ENCODE measurements around the gene VMO1.

The VMO1 gene

DNA sequence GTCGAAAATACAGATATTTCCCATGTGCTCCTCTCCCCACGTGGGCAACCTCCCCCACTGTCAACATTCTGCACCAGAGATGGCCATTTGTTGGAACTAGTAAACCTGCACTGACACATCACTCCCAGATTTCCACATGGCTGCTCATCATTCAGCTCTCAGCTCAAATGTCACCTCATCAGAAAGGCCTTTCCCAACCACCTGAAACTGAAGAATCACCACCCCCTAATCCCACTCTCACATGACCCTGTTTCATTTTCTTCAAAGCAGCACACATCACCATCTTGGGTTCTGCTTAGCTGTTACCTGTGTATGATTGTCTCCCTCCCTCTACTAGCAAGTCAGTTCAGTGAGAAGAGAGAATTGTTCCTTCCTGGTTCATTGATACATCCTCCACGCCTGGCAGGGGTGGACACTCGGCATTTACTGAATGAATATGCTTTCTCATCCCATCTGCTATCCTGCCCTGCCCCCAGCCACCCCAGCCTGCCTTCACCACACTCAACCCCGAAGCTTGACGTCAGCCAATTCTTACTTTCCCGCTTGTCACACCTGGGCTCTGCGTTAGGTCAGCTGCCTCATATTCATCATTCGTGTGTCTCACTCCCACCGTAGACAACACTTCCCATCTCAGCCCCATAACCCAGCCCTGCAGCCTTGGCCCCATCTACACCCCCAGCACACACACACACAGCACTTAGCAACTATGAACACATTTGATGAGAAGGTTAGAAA is 14.5 kb upstream of the VMO1 start:
- DNase-seq (ENCODE audit: low read depth), result no peak

DNA sequence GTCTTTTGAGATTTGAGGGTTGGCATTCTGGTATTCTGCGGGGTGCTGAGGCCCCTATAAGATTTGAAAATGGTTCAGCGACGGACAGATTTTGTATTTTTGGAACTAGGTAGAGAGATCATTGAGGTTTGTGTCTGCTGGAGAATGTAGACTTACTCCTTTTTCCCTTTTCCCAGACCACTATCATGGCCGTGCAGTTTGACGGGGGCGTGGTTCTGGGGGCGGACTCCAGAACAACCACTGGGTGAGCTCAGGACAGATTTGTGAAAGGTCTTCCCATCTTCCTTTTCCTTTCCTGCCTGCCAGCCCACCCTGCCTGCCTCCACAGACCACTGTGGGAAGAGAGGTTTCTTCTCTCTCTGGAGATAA is 10.4 kb upstream of the VMO1 start:
- peak; percentile 52 for DNase-seq (ENCODE audit: low read depth)

DNA sequence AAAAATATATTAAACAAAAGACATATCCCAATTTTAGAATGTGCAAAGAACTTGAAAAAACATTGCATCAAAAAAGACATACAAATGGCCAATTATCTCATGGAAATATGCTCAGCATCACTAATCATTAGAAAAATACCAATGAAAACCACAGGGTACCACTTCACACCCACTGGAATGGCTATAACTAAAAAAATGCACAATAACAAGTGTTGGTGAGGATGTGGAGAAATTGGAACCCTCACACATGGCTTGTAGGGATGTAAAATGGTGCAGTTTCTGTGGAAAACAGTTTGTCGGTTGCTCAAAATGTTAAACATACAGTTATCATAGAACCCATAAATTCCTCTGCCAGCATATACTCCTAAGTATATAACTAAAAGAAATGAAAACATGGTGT is 9.0 kb upstream of the VMO1 start:
- no peak for DNase-seq (ENCODE audit: low read depth)

DNA sequence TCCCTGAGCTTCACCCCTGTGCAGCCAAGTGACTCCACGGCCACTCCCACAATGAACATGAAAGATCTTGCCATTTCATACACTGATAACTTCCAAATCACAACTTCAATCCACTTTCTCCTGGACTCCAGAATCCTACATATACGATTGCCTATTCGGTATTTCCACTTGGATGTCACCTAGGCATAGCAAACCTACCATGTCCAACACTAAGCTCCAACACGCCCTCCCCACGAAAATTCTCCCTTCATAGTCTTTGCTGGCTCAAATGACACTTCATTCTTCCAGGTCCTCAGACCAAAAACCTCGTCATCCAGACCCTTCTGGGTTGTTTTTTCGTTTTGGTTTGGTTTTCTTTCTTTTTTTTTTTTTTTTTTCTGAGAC is 4.5 kb upstream of the VMO1 start:
- DNase-seq (ENCODE audit: low read depth), result no peak

DNA sequence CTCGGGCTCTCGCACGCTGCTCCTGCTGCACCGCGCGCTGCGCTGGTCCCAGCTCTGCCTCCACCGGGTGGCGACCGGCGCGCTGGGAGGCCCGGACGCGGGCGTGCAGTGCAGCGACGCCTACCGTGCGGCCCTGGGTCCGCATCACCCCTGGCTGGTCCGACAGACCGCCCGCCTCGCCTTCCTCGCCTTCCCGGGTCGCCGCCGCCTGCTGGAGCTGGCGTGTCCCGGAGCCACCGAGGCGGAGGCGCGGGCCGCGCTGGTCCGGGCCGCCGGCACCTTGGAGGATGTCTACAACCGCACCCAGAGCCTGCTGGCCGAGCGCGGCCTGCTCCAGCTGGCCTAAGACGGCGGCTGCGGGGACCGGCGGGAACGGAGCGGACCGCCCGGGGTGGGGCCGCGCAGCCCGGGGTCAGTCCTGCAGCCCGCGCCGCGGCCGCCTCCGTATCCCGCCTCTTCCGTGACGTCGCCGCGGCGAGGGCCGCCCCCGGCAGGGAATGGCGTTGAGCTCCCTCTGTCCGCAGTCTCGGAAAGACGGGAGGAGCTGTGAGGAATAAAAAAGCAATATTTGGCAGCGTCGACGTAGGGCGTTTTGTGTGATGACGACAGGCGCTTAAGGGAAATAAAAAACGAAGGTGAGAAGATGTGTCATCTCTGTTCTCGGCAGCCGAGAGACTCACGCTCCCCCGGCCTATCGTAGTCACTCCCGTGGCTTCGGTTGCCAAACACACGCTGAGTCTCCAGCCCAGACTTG is 4.0 kb upstream of the VMO1 start:
- DNase-seq (ENCODE audit: low read depth), result peak; percentile 86

DNA sequence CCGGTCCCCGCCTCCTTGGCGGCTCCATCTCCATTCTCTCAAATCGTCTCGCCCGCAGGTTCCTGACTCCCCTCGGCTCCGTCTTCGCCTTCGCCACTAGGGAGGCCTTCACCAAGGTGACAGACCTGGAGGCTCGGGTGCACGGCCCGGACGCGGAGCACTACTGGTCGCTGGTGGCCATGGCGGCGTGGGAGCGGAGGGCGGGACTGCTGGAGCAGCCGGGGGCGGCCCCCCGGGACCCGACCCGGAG is 3.5 kb upstream of the VMO1 start:
- no peak for DNase-seq (ENCODE audit: low read depth)

DNA sequence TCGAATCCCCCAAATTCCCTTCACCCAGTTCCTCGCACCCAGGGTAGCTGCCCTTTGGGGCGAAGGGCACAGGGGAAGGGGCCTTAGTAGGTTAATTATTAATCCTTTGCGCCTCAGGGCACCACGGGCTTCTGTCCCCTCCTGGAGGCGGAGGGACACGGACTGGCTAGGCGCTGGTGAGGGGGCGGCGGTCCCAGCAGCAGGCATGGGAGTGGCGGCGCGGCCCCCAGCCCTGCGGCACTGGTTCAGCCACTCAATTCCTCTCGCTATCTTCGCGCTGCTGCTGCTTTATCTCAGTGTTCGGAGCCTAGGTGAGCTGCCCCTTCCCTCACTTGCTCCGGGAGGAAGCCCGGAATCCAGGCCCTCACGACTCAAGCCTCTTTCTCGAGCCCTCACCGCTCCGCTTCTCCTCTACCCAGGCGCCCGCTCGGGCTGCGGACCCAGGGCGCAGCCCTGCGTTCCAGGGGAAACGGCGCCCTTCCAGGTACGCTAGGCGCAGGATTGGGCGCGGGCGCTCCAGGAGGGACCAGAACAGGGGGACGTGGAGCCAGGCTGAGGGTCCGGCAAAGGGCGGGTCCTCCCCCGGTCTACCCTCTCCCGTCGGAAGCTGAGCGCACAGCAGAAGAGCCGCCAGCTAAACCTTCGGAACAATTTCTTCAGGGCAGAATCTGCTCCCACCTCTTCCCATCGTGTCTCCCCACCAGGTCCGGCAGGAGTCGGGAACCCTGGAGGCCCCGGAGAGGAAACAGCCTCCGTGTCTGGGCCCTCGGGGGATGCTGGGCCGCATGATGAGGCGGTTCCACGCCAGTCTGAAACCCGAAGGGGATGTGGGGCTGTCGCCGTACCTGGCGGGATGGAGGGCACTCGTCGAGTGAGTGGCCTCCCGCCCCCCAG is 2.9 kb upstream of the VMO1 start, which contains the start of gene GLTPD2:
Gene GLTPD2 (plus strand): TSS at position 158 of the 894 bp plus-strand sequence. CDS start 48 bp downstream, at position 206.
- peak; percentile 10 for DNase-seq (ENCODE audit: low read depth)

DNA sequence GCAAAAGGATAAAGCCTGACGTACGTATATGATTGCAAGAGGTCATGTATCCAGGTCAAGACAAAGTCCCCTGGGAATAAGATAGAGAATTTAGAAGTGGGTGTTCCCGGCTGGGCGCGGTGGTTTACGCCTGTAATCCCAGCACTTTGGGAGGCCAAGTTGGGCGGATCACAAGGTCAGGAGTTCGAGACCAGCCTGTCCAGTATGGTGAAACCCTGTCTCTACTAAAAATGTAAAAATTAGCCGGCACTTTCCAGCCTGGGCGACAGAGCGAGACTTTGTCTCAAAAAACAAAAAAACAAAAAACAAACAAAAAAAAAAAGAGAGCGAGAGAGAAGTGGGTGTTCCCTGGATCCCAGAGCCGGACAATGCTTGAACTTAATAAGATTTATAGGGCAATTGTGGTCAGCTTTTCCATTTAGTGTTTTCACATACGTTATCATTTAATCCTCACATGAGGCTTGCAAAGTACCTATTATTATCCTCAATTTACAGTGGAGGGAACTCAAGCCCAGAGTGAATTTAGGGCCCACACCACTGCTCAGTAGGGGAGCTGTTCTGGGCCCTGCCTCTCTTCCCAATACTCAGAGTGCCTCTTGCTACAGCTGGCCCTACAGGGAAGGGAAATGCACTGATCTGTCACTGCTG is 2.1 kb upstream of the VMO1 start:
- DNase-seq (ENCODE audit: low read depth), result no peak

DNA sequence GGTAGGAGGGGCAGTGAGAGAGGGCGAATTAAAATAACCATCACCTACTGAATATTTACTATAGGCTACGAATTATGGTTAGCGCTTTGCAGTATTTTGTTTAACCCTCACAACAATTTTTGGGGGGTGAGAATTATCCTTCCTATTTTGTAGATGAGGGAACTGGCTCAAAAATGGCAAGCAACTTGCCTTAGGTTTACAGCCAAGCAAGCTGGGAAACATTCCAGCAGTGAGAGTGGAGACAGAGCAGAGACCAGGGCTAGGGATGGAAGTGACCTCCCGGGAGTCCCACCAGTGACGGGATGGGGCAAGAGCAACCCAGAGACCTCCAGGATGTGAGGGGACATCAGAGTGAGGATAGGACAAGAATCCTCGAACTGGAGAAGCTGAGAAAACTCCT is 352 bp upstream of the VMO1 start:
- DNase-seq (ENCODE audit: low read depth), result no peak

DNA sequence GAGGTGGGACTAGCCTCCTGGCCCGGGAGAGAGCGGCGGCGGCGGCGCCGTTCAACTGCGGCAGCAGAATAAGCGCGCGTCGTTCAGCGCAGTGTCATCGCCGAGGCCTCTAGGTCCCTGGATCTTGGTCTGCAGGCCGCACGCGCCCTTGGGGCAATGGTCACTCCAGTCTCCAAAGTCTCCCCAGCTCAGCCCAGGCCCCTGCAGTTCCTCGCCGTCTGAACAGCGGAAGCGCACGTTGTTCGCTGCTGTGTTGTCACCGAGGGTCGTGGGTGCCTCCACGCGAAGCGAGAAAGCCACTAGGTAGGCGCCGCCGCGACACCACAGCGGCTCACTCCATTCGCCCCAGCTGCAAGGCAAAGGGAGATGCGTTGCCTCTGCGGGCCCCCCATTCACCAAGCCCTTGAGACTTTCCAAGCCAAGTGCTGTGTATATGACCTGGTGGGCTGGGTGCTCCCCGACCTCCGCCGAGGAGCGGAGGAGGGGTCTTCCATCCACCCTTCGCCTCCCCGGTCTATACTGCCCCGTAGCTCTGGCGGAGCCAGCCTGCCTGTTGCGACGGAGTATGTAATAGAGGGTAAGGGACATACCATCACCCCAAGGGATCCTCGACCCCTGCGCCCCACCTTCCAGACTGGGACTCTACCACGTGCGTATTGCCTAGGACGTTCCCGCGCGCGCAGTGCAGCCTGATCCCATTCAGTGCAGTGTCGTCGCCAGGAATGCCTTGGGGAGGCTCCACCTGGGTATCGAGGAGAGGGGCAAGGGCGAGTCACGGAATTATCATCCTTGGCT is 656 bp downstream of the VMO1 start:
- peak; percentile 21 for DNase-seq (ENCODE audit: low read depth)

DNA sequence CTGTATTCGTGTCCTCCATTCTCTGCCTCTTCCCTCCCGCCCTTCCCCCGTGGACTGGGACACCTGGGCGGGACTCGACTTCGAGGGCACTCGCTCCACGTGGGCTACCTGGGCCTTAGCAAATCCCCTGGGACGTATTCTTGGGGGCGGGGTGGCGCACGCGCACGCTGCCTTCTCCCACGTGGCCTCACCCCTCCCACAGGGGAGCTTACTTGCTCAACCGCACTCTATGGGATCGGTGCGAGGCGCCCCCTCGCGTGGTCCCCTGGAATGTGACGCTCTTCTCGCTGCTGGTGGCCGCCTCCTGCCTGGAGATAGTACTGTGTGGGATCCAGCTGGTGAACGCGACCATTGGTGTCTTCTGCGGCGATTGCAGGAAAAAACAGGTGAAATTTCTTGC is 3.5 kb downstream of the VMO1 start:
- no peak for DNase-seq (ENCODE audit: low read depth)

DNA sequence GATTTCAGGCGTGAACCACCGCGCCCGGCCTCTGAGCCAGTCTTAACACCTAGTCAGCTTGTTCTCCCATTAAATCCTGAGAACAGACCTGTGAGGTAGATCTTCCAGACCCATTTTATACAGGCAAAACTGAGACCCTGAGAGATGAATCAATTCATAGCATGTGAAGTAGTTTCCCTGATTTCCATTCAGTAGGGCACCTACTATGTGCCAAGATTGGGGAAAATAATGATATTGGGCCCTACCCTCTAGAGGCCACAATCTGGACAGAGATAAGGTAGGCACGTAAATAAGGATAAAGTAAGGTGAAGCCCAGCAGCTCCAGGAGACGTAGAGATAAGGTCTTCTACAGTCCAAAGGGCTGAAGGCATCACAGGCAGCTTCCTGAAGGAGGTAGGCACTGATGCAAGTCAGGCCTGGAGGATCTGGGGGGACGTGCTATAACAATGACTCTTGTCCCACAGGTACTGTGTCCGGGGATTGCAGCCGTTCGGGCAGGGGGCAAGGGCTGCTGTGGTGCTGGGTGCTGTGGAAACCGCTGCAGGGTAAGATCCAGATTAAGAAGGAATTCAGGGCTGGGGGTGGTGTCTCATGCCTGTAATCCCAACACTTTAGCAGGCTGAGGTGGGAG is 5.7 kb downstream of the VMO1 start:
- DNase-seq (ENCODE audit: low read depth), result no peak

DNA sequence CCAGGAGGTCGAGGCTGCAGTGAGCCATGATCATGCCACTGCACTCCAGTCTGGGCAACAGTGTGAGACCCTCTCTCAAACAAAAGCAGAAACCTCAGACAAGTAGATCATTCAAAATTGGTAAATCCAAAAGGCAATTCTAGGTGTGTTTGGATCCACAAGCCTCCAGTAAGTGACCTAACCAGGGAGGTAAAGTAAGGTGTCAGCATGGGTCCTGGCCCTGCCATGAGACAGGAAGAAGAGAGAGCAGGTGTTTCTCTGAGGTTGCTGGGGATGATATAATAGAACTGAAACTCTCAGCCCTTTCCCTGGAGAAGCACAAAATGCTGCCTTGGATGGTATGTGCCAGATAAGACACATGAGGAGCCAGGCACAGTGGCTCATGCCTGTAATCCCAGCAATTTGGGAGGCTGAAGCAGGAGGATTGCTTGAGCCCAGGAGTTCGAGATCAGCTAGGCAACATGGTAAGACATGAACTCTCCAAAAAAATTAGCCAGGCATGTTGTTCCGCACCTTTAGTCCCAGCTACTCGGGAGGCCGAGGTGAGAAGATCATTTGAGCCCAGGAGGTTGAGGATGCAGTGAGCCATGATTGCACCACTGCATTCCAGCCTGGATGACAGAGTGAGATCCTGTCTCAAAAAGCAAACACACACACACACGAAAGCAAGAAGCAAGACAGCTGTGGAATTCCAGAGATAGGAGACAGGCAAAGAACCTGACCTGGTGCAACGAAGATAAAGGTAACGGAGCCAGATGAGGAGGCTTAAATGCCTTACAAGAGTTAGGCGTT is 8.0 kb downstream of the VMO1 start:
- DNase-seq (ENCODE audit: low read depth), result peak; percentile 25

DNA sequence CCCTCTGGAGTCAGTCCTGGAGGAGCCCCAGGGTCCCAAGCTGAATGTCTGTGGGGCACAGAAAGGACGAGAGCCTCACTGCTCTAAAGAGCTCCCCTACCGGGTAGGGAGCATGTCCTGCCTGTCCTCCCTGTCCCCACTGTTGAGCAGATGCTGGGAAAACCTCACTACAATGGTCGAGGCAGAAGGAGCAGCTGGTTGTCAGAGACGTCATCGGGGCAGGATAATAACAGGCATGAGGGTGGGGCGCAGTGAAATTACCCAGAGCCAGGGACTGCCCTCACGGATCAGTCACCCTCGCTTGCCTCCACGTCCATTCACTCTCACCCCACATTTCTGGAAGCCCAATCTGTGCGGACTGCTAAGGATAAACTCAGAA is 13.9 kb downstream of the VMO1 start:
- no peak for DNase-seq (ENCODE audit: low read depth)

DNA sequence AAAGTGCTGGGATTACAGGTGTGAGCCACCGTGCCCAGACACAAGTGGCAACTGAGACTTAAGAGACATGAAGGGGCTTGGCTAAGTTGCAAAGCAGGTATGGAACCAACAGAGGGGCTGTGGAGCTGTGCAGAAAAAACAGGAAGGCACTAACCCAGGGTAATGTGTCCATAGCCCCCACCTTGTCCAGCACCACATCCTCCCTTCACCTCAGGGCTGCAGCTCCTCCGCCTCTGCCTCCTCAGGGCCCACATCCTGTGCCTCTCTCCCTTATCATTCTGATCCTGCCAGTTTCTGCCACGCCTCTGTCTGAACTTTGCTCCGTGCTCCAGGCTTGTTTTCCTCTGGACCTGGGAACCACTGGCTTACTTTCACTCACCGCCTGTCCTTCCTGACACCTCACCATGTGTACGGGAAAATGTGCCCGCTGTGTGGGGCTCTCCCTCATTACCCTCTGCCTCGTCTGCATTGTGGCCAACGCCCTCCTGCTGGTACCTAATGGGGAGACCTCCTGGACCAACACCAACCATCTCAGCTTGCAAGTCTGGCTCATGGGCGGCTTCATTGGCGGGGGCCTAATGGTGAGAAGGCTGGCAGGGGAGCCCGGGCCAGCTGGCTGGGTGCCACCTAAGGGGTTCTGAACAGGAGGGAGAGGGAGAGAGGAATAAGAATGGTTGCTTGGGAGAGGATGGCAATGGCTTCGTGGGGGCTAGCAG is 14.5 kb downstream of the VMO1 start, which contains the start of gene TM4SF5:
Gene TM4SF5 (plus strand): TSS at position 368 of the 716 bp plus-strand sequence. CDS start 37 bp downstream, at position 405.
- DNase-seq (ENCODE audit: low read depth), result no peak

DNA sequence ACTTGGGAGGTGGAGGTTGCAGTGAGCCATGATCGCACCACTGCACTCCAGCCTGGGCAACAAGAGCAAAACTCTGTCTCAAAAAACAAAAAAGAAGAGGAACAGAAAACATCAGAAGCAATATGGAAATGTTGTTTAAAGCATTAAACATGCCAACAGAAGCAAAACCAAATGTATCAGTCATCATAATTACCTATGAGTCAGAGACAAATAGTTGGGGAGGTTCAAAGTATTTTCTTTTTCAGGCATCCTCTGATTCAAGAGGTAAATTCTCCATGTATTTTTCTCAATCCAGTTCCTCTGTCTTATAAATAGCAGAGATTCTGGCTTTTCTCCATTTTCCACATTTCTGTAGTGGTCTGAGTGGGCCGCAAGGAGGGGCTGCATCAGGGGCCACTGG is 16.5 kb downstream of the VMO1 start:
- peak; percentile 53 for DNase-seq (ENCODE audit: low read depth)

DNA sequence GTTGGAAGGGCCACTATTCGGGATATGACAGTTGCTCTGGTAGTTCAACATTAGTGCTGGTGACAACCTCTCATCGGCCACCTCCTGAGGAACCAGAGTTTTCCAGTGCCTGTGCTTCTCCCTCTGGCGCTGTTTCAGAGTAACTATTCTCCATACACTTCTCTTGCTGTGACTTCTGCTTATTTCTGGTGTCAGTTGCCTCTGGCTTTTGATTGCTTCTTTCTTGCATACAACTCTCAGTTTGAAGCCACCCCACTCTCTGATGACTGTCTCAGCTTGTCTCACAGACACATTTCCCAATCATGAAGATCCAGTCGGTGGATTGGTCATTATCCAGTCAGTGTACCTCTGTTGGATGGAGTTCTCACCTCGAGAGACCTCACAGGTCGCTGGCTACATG is 17.9 kb downstream of the VMO1 start:
- DNase-seq (ENCODE audit: low read depth), result no peak

DNA sequence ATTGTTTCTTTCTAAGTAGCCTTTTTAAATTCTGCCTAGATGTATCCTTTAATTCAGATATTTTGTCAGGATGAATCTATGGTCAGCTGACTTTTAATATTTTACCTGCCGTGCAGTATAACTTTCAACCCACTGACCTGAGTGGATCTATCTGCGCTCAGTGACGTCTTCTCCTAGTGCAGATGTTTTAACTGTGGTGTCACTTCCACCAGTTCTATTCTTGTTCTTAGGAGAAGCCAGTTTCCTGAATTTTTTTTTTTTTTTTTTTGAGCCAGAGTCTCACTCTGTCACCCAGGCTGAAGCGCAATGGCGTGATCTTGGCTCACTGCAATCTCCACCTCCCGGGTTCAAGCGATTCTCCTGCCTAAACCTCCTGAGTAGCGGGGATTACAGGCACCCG is 19.4 kb downstream of the VMO1 start:
- DNase-seq (ENCODE audit: low read depth), result no peak

DNA sequence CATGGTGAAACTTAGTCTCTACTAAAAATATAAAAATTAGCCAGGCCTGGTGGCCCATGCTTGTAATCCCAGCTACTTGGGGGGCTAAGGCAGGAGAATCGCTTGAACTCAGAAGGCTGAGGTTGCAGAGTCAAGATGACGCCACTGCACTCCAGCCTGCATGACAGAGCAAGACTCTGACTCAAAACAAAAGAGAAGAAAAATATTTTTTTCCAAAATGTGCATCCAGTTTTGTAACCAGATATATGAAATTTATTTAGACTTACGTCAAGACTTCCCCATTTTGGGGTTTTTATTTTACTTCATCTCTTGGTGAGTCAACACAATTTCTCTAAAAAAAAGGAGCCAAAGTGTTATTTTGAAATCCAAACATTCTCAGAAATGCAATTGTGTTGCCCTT is 20.0 kb downstream of the VMO1 start:
- no peak for DNase-seq (ENCODE audit: low read depth)

DNA sequence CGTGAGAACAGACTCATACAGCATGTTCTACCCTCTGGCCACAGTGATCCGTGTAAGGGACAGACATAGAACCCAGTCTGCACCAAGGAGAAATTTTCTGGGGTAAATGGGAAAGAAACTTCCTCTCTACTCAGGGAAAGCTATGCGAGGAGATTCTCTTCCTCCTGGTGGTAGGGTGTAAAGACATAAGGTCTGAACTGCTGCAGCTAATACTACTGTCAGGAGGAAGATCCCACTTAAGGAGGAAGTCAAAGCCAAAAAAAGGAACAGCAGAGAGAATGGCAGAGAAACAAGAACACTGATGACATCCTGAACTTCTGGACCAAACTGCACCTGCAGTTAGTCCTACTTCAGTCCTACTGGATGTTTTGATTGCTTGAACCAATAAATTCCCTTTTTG is 21.6 kb downstream of the VMO1 start:
- no peak for DNase-seq (ENCODE audit: low read depth)

Measured in EH (cell line).